TTC549 (cell line): ENCODE results near the gene FCER1G.
"Not testable (repeated sequence)": the region's sequence is repeated elsewhere in the genome, so short reads cannot be mapped to it uniquely, and the experiment has no call there.

Source experiments
- FAIRE-seq: peaks from 2 replicates; lab custom pipeline; 2012; peaks lifted over from hg19 to GRCh38; lab: Jason Lieb, UNC

Gene FCER1G

GRCh38 chr1:161207173-161207572 is 7.9 kb upstream of the FCER1G start:
- FAIRE-seq: no peak

DNA sequence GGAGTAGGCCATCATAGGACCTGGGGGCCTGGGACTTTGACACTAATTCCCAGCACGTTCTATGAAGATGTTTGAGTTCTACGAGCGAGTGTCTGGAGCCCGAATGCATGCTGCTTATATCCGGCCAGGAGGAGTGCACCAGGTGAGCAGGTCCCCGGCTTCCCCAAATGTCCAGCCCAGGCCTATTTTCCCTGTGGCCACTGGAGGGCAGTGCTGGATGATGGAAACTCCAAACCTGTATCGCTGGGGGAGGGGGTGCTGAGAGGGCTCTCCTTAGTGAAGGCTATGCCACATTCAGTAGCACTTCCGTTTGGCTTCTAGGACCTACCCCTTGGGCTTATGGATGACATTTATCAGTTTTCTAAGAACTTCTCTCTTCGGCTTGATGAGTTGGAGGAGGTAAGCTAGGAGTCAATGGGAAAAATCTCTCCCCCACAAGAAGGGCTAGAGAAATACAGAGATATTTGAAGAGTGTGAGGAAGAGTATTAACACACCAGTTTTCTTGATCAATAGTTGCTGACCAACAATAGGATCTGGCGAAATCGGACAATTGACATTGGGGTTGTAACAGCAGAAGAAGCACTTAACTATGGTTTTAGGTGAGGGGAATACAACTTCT is 5.2 kb upstream of the FCER1G start:
- peak; percentile 47 for FAIRE-seq

- FAIRE-seq: no peak
Measured at GRCh38 chr1:161214369-161214768, 726 bp upstream of the FCER1G start.

DNA sequence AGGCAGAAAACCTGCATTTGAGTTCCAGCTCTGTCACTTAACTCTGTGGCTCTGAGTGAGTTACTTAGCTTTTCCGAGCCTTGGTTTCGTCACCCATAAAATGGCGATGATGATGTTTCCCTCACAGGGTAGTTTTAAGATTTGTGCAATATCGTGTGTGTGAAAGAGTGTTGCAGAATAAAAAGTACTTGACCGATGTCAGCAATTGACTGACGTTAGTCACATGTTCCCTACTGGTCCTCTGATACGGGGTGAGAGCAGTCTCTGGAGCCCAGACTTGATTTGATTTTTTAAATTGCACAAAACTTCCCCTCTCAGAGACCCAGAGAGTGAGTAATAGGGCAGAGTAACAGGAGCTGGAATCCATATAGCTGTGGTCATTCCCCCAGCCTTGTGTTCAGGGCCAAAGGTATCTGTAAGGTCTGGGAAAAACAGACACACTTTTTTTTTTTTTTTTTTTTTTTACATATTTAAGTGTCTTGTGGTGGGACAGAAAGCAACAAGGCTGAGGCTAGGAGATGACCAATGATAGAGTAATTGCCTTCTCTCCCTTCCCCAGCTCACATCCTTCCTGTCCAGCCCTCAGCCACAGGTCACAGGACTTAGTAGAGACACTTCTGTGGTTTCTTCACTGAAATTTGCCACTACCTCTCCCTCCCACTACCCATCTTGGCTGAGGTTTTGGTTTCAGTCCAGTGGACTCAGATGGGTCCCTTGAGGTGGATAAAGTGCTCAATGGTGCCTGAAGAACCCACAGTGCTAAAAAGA is 2.0 kb downstream of the FCER1G start:
- no peak for FAIRE-seq

DNA sequence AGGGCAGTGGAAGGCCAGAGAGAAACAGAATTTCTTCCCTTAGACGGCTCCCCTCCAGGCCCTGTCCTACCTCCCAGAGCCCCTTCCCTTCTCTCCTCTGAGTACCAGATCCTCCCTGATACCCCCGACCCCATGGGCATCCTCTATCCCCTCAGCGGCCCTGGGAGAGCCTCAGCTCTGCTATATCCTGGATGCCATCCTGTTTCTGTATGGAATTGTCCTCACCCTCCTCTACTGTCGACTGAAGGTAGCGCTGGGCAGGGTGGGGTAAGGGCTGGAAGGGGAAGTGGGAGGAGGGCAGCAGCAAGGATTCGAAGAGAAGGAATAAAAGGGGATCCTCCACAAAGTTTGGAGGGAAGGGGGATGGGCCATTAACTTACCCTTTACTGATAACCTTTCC is 2.7 kb downstream of the FCER1G start:
- FAIRE-seq: no peak

GRCh38 chr1:161218301-161219077 is 3.4 kb downstream of the FCER1G start:
- FAIRE-seq: no peak

- no peak for FAIRE-seq
Measured at GRCh38 chr1:161219078-161219892, 4.2 kb downstream of the FCER1G start.

DNA sequence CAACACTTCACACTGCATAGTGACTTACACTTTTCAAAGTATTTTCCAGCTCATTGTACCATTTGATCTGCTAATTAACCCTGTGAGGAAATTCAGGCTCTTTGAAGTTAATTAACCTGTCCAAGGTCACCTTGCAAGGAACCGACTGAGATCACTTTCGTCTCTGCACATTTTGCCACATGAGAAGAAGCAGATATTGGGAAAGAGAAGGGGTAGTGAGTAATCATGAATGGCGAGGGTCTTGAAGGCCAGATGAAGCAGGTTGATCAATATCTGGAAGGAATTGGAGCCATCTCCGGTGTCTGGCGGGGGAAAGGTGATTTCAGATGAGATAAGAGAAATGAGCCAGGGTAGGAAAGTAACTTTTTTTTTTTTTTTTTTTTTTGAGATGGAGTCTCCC is 4.9 kb downstream of the FCER1G start:
- FAIRE-seq: no peak

DNA sequence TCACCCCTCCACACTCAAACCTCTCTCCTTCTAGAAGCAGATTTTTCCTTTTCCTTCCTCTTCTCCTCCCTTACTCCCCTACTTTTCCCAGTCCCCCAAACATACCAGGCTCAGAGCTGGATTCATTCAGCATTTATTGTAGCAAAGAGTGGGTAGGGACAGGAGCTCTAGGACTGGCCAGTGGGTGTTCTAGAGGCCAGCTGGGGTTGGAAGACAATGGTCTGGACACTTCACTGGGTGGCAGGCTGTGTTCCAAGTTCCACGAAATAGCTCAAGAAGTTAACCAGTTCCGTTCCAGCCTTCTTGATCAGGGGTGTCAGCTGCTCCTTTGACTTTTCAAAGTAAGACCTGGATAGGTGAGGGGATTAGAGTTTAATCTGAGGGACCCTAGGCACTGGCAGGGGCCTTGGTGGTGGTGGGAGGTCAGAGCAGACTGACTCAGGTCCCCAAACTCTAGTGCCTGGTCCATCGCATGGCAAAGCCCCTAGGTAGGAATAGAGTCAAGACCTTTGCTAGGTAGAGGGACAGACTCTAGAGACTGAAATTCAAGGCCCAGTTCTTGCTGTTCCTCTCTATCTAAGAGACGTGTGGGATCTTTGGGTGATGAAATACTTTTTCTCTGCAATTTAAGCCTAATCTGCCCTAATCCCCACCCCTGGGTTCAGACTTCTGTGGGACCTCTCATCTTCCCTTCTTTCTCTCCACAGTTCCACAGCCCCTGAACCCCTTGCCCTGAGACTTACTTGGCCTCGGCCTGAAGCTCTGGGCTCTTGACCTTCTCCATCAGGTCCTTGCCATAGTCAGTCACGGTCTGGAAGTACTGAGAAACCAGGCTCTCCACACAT is 7.3 kb downstream of the FCER1G start:
- FAIRE-seq: no peak

- no peak for FAIRE-seq
Measured at GRCh38 chr1:161223805-161224694, 9.0 kb downstream of the FCER1G start.

DNA sequence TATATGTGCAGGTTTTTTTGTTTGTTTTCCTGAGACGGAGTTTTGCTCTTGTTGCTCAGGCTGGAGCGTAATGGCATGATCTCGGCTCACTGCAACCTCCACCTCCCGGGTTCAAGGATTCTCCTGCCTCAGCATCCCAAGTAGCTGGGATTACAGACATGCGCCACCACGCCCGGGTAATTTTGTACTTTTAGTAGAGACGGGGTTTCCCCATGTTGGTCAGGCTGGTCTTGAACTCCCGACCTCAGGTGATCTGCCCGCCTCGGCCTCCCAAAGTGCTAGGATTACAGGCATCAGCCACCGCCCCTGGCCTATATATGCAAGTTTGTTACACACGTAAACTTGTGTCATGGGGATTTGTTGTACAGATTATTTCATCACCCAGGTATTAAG is 9.6 kb downstream of the FCER1G start:
- not testable (repeated sequence) for FAIRE-seq

- no peak for FAIRE-seq
Measured at GRCh38 chr1:161225178-161225533, 10.1 kb downstream of the FCER1G start.

DNA sequence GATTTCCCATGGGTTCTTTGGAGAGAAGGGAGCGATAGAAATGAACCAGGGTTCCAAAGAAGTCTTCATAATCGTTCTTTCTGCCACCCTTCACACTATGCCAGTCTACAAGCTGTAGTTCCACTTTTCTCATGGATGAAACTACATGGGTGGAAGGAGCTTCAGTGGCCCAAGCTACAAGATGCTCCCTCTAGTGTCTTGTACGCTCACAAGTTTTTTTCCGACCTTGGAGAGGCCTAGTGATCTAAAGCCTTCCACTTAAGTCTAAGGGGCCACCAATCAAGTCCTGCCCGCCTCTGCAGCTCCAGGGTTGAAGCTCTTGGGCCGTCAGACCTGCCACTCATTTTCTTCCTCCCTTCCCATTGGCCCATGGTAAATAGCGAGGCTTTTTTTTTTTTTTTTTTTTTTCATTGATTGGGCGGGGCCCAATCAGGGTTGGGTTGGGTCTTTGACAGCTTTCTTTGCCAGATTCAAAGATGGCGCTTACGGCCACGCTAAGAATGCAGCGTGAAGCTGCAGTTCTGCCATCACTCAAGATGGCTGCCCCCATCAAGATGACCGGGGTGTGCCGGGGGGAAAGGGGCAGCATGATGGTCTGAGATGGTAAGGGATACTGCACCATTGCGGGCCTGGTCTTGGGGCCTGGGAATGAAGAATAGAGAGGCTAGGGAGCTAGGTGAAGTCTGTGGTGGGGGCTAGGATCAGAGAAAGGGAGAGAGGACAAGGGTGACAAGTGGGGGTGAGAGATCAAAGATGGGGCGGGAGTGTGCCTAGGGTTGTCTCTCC is 10.6 kb downstream of the FCER1G start, which contains the start of gene TOMM40L:
TOMM40L (plus strand) TSS at position 527 of the 786 bp plus-strand sequence. CDS start 430 bp downstream, outside the sequence.
- FAIRE-seq: peak; percentile 100

DNA sequence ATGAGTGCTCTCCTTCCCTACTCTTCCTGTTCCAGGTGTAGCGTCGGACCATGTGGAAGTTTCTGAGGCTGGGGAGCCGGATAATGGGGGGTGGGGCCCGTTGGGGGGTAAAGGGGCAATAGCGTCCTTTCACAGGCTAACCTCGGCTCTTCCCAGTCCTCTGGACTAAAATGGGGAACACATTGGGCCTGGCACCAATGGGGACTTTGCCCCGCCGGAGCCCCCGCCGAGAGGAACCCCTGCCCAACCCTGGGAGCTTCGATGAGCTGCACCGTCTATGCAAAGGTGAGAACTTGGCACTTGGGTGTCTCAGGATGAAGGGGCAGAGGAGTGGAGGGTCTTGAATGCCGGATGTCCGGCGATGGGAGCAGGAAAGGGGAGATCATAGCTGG is 11.2 kb downstream of the FCER1G start:
- no peak for FAIRE-seq

DNA sequence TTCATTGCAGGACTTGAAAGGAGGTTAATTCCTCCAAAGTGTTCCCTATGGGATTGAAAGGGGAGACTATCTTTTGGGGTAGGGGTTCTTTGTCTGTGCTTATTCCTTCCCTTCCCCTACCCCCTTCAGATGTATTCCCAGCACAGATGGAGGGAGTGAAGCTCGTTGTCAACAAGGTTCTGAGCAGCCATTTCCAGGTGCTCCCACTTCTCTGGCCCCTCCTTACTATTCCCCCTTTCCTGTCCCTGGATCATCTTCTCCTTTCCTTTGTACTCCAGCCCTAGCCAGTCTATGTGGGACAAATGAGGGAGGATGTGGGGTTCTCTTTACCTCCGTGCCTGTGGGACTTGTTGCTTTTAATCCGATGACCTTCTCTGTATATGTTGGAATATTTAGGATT is 11.7 kb downstream of the FCER1G start:
- FAIRE-seq: no peak

- peak; percentile 89 for FAIRE-seq
Measured at GRCh38 chr1:161227196-161227871, 12.2 kb downstream of the FCER1G start.

DNA sequence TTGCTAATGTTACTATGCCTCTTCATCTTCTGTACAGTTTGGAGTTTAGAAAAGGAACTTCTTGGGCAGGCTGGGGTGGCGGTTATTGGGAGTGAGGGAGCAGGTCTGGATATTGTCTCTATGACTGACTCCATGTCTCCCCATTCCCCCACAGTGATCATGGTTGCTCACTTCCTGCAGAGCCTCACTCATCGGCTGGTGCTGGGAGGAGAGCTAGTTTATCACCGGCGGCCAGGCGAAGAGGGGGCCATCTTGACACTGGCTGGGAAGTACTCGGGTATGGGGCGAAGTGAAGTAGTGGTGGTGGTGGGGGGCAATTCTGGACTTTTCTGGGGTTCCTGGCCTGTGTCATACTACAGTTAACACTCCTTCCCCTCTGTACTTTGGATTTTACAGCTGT is 12.9 kb downstream of the FCER1G start:
- FAIRE-seq: no peak

DNA sequence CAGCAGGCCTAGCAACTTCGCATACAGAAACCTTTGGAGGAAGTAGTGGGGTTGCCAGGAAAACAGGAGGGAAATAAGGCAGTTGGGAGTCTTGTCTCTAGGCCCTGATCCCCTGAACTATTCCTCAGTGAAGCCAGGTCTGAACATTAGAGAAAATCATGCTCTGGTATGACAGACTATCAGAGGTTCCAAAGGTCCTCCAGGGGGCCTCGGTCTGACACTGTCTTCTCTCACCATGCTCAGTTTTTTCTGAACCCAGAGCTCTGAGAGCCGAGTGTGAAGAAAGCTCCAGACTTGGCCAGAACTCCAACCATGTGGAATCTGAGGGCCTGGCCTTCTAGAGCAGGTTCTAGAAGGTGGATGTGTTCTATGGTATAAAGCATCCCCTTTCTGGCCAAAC is 14.8 kb downstream of the FCER1G start:
- no peak for FAIRE-seq

DNA sequence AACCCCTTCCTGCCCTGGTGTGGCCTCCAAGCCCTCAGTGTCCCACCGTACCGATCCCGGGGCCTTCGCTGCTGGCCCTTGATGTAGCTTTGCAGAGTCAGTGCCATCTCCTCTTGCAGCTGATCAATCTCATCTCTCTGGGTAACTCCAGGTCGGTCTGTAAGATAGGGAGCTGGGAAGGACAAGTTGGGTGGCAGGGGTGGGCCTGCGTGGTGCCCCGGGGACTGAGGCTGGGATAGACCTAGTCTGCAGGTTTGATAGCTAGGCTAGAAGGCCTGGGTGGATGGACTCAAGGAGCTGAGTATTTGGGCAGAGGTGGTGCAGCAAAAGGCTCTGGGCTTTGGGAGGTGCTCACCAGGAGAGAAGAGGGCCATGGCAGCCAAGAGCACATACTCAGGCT is 15.7 kb downstream of the FCER1G start:
- no peak for FAIRE-seq
